HEK293T (cell line): Measurements from ENCODE around the gene LELP1.

Experiments used
- ARNT ChIP-seq: fragments of 450-650 bp; IDR thresholded peaks from 2 replicates; pipeline ENCODE4 v1.6.1; 2017; ENCODE audit warnings: mild to moderate bottlenecking
- BHLHE40 ChIP-seq: fragments of 450-650 bp; IDR thresholded peaks from 2 replicates; pipeline ENCODE4 v1.6.1; 2016; ENCODE audit warnings: mild to moderate bottlenecking, moderate library complexity, borderline replicate concordance
- CTBP1 ChIP-seq: fragments of 450-650 bp; IDR thresholded peaks from 2 replicates; pipeline ENCODE4 v1.6.1; 2016; ENCODE audit warnings: borderline replicate concordance
- ELF4 ChIP-seq: fragments of 450-650 bp; IDR thresholded peaks from 2 replicates; pipeline ENCODE4 v1.6.1; 2017; ENCODE audit warnings: antibody characterized with exemption
- FOXA1 ChIP-seq: fragments of 450-650 bp; IDR thresholded peaks from 2 replicates; pipeline ENCODE4 v1.6.1; 2016; ENCODE audit warnings: mild to moderate bottlenecking
- FOXK2 ChIP-seq: fragments of 450-650 bp; IDR thresholded peaks from 2 replicates; pipeline ENCODE4 v1.6.1; 2016; ENCODE audit warnings: mild to moderate bottlenecking
- FOXM1 ChIP-seq: fragments of 450-650 bp; IDR thresholded peaks from 2 replicates; pipeline ENCODE4 v1.6.1; 2017; ENCODE audit warnings: mild to moderate bottlenecking, borderline replicate concordance
- HDGF ChIP-seq: fragments of 450-650 bp; IDR thresholded peaks from 2 replicates; pipeline ENCODE4 v1.6.1; 2017; ENCODE audit warnings: antibody characterized with exemption, borderline replicate concordance
- NFRKB ChIP-seq: fragments of 450-650 bp; IDR thresholded peaks from 2 replicates; pipeline ENCODE4 v1.6.1; 2016; ENCODE audit warnings: mild to moderate bottlenecking, moderate library complexity
- SP1 ChIP-seq: fragments of 450-650 bp; IDR thresholded peaks from 2 replicates; pipeline ENCODE4 v1.6.1; 2017
- SUZ12 ChIP-seq: fragments of 450-650 bp; IDR thresholded peaks from 2 replicates; pipeline ENCODE4 v1.6.1; 2016; ENCODE audit warnings: mild to moderate bottlenecking
- TARDBP ChIP-seq: fragments of 450-650 bp; IDR thresholded peaks from 2 replicates; pipeline ENCODE4 v1.6.1; 2016
- ZNF384 ChIP-seq: fragments of 450-650 bp; IDR thresholded peaks from 2 replicates; pipeline ENCODE4 v1.6.1; 2016
- TF ChIP-seq, protein P1 (sequence below): fragments of 450-650 bp; IDR thresholded peaks from 2 replicates; pipeline ENCODE4 v1.6.1; 2016

DNA sequence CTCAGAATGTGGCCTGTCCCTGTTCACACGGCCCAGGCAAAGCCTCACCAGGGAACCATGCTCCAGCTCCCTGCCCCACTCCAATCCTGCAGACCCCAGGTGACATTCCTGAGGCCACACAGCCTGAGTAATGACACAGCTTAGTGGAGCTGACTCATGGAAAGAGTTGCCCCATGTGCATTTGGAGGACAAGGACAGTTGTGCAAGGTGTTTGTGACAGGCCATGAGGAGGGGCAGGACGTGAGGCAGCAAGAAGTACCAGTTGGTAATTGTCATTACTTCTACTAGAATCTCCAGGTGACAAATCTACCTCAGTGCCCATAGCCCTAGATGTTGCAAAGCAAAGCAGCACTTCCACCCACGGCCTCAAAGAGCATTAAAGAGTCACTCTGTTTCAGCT is 29.3 kb downstream of the LELP1 start:
- TF ChIP-seq, protein P1, sequence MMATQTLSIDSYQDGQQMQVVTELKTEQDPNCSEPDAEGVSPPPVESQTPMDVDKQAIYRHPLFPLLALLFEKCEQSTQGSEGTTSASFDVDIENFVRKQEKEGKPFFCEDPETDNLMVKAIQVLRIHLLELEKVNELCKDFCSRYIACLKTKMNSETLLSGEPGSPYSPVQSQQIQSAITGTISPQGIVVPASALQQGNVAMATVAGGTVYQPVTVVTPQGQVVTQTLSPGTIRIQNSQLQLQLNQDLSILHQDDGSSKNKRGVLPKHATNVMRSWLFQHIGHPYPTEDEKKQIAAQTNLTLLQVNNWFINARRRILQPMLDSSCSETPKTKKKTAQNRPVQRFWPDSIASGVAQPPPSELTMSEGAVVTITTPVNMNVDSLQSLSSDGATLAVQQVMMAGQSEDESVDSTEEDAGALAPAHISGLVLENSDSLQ = no peak
- TF ChIP-seq TARDBP = no peak
- no peak for TF ChIP-seq FOXM1
- no peak for TF ChIP-seq BHLHE40
- no peak for TF ChIP-seq FOXA1
- no peak for TF ChIP-seq FOXK2
- no peak for TF ChIP-seq NFRKB
- TF ChIP-seq SP1 = no peak
- TF ChIP-seq ELF4 = no peak
- TF ChIP-seq ARNT = no peak
- TF ChIP-seq HDGF = no peak
- no peak for TF ChIP-seq CTBP1
- TF ChIP-seq SUZ12 = no peak
- no peak for TF ChIP-seq ZNF384
